ENCODE results near the gene MAGEA9B. TPM values are rescaled to one million over a fixed set of nuclear protein-coding genes. Genes with fewer than 3 reads are reported as not detected.
"Not testable (repeated sequence)": the region's sequence is repeated elsewhere in the genome, so short reads cannot be mapped to it uniquely, and the experiment has no call there.

Gene MAGEA9B
- total RNA-seq, 4 donors from 2014 or later, result not detected

DNA sequence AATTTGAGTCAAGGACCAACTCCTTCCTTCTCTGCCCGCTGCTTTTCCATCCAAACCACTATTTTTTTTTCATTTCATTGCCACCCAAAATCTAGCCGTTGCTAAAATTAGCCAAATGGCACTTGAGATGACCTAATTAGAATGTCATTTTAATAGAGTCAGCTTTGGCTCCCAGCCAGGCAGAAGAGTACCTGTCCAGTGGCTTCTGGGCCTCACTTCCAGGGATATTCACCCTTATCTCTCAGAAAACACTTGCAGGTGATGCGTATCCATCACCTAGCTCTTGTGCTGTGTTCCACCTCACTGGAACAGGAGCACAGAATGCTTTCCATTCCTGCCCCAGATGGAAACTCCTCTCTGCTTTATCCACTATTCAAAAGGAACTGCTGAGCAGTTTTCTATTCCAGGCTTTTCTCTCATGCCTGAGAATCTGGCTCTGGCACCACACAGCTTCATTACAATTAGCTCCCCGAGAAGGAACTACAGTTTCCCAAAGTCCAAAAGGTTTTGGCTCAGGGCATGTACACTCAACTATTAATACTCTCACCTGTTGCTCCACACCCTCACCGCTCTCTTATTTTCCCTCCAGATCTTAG lies 18.5 kb downstream of the MAGEA9B start:
- Histone ChIP-seq H3K36me3 (no peaks in the 10 kb centered on the region), H3K4me3 (no peak overlapping the region), H3K9me3 (no peaks in the 10 kb centered on the region), H3K27me3 (no peaks in the 10 kb centered on the region), H3K4me1 (no peaks in the 10 kb centered on the region), H3K27ac (no peak overlapping the region)
- in situ Hi-C loops (cut with MboI; ENCODE audit: low sequenced_read_pairs in 4 of 4) (no loop called here), intact Hi-C loops (cut with DNase I; ENCODE audit: low total_unique reads) (no loop called here)
- DNase-seq (no peak), ATAC-seq (no peak)
- no peak for TF ChIP-seq POLR2A (IDR thresholded peaks at IDR 0.05)
- TF ChIP-seq, protein P1, sequence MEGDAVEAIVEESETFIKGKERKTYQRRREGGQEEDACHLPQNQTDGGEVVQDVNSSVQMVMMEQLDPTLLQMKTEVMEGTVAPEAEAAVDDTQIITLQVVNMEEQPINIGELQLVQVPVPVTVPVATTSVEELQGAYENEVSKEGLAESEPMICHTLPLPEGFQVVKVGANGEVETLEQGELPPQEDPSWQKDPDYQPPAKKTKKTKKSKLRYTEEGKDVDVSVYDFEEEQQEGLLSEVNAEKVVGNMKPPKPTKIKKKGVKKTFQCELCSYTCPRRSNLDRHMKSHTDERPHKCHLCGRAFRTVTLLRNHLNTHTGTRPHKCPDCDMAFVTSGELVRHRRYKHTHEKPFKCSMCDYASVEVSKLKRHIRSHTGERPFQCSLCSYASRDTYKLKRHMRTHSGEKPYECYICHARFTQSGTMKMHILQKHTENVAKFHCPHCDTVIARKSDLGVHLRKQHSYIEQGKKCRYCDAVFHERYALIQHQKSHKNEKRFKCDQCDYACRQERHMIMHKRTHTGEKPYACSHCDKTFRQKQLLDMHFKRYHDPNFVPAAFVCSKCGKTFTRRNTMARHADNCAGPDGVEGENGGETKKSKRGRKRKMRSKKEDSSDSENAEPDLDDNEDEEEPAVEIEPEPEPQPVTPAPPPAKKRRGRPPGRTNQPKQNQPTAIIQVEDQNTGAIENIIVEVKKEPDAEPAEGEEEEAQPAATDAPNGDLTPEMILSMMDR (IDR thresholded peaks at IDR 0.05 in 4 of 5, conservative IDR thresholded peaks at IDR 0.05 in 1 of 5), result no peak

DNA sequence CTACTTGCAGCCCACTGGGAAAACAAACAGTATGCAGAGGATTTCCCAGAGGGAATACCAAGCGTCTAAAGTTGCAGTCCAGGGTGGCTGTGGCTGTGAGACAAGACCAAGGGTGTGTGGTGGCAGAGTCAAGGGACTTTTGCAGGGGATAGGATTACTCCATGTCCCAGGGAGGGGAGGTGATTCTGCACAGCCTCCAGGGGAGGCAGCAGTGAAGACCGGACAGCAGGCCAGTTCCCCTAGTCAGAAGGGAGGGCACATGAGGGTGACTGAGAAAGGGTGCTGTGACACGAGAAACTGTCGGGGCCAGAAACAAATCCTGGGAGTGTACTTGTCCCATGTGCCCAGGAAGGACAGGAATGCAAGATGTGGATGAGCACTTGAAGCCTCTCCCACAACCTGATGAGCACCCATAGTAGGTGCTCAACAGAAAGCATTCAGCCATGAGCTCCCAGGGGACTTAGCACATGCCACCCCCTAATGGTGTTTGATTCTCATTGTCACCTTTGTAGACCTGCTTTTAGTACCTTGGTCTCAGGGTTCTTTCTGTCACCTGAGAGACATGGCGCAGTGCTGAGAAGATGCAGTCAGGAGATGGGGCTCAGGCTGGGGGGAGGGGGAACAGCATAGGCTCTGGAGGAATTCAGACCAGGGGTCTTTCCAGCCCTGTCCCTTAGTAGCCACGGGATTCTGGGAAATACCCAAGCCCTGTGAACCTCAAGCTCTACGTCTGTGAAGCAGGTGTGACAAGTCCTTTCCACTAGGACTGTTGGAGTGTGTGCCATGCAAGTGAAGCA lies 19.4 kb downstream of the MAGEA9B start:
- H3K4me1 ChIP-seq, result no peaks in the 10 kb centered on the region
- DNase-seq, result no peak
- H3K36me3 ChIP-seq, result no peaks in the 10 kb centered on the region
- H3K9me3 ChIP-seq, result no peaks in the 10 kb centered on the region
- no peak overlapping the region for H3K27ac ChIP-seq
- no peak overlapping the region for H3K4me3 ChIP-seq
- intact Hi-C loops (cut with DNase I; ENCODE audit: low total_unique reads) (no loop called here), in situ Hi-C loops (cut with MboI; ENCODE audit: low sequenced_read_pairs in 4 of 4) (no loop called here)
- TF ChIP-seq, protein P1 (IDR thresholded peaks at IDR 0.05 in 4 of 5, conservative IDR thresholded peaks at IDR 0.05 in 1 of 5), result no peak
- TF ChIP-seq POLR2A (IDR thresholded peaks at IDR 0.05), result no peak
- no peak for ATAC-seq
- H3K27me3 ChIP-seq, result no peaks in the 10 kb centered on the region

DNA sequence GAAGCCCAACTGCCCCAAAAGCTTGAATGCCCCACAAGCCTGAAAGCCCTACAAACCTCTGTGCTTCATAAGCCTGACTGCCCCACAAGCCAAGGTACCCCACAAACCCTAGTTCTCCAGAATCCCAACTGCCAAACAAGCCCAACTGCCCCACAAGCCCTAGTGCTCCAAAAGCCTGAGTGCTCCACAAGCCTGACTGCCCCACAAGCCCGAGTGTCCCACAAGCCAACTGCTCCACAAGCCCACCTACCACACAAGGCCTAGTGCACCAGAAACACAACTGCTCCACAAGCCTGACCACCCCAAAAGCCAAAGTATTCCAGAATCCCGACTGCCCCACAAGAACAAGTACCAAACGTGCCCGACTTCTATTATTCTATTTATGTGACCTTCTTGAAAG lies 23.9 kb downstream of the MAGEA9B start:
- intact Hi-C loops (cut with DNase I; ENCODE audit: low total_unique reads), result no loop called here
- ATAC-seq, result no peak
- H3K4me3 ChIP-seq, result no peak overlapping the region

DNA sequence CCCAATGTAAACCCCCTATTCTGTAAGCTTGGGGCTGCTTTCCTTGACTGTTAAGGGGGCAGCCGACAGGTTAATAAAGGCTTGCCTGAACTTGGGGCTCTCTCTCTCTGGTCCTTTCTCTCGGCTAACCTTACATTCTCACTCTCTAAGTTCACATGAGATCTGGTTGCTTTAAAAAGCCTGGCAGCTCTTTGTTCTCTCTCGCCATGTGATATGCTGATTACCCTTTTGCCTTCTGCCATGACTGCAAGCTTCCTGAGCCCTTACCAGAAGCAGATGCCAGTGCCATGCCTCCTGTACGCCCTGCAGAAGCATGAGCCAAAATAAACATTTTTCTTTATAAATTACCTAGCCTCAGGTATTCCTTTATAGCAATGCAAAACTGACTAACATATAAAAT lies 32.0 kb downstream of the MAGEA9B start:
- intact Hi-C loops (cut with DNase I; ENCODE audit: low total_unique reads); H3K27me3 ChIP-seq; ATAC-seq; H3K27ac ChIP-seq; H3K4me1 ChIP-seq; in situ Hi-C loops (cut with MboI; ENCODE audit: low sequenced_read_pairs in 4 of 4); H3K4me3 ChIP-seq; DNase-seq; H3K36me3 ChIP-seq; H3K9me3 ChIP-seq: not testable (repeated sequence)

More for the DNA sequence above, 23.9 kb downstream of the MAGEA9B start:
- no peak for DNase-seq
- no peaks in the 10 kb centered on the region for H3K4me1 ChIP-seq
- in situ Hi-C loops (cut with MboI; ENCODE audit: low sequenced_read_pairs in 4 of 4), result no loop called here
- H3K36me3 ChIP-seq, result no peaks in the 10 kb centered on the region
- no peak overlapping the region for H3K27ac ChIP-seq
- TF ChIP-seq, protein P1 (IDR thresholded peaks at IDR 0.05 in 4 of 5, conservative IDR thresholded peaks at IDR 0.05 in 1 of 5), result no peak
- no peak for TF ChIP-seq POLR2A (IDR thresholded peaks at IDR 0.05)
- no peaks in the 10 kb centered on the region for H3K9me3 ChIP-seq
- H3K27me3 ChIP-seq, result no peaks in the 10 kb centered on the region

DNA sequence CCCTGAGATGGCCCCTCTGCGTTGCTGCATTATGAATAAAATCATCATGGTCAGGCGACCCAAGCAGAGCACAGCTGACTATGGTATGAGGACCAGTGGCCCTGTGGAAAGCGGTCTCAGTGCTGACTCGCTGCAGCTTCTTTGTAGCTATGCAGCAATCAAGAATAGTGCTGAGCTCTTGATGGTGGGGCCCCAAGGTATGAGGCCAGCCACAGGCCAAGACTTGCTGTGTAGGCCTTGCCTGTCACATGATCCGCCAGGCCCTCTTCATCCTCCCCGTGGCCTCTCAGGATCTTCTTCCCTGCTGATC lies 35.4 kb downstream of the MAGEA9B start:
- in situ Hi-C loops (cut with MboI; ENCODE audit: low sequenced_read_pairs in 4 of 4); H3K27ac ChIP-seq; H3K4me1 ChIP-seq; DNase-seq; H3K27me3 ChIP-seq; H3K9me3 ChIP-seq; H3K36me3 ChIP-seq; H3K4me3 ChIP-seq; ATAC-seq; intact Hi-C loops (cut with DNase I; ENCODE audit: low total_unique reads): not testable (repeated sequence)

DNA sequence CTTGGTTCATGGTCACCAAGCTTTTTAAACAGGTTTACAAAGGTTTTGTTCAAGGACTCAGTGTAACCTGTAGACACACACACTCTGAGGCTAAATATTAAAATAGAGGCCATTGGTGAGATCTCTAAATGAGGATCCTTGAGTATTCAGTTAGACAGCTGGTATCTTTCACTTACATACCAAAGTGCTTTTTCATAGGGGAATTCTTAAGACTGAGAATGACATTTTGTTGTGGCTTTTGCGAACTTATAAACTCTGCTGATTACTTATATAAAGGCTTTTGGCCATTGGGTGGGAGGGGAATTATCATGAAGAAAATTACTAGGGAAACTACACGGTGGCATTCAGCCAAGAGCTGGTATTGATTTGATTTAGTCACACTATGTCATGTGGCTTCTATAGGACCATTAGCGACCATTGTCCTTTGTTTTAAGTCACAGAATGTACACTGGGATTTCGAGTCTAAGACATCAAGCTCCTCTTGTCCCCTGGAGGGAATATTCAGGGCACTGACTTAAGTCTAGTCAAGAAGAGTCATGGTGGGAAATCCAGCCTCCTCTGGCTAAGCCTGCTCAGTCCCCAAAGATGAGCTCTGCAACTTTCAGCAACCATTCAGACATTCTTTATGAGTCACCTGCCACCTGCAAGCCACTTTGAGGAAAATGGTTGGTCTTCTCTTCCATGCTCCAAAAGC lies 35.9 kb downstream of the MAGEA9B start:
- intact Hi-C loops (cut with DNase I; ENCODE audit: low total_unique reads); H3K27me3 ChIP-seq; in situ Hi-C loops (cut with MboI; ENCODE audit: low sequenced_read_pairs in 4 of 4): not testable (repeated sequence)

DNA sequence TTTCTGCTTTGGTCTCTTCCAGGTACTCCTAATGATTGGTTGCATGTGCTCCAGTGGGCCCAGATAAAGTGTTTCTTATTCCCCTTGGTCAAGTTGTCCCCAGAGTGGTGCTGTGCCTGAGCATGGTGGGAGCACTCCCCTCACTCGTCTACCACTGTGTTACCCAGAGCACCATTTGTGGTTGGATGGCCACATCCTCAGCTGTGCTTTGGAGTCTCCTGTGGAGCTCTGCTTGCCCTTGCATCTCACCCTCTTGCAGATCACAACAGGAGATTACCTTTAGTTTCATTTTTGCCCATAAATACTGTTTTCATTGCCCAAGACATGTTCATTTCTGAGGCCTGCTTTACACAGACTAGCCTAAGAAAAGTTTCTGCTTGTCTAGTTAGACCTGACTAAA lies 36.8 kb downstream of the MAGEA9B start:
- intact Hi-C loops (cut with DNase I; ENCODE audit: low total_unique reads); in situ Hi-C loops (cut with MboI; ENCODE audit: low sequenced_read_pairs in 4 of 4): not testable (repeated sequence)

More for the DNA sequence above, 35.9 kb downstream of the MAGEA9B start:
- not testable (repeated sequence) for DNase-seq, H3K4me3 ChIP-seq, H3K36me3 ChIP-seq, H3K4me1 ChIP-seq, H3K27ac ChIP-seq, ATAC-seq, H3K9me3 ChIP-seq

DNA sequence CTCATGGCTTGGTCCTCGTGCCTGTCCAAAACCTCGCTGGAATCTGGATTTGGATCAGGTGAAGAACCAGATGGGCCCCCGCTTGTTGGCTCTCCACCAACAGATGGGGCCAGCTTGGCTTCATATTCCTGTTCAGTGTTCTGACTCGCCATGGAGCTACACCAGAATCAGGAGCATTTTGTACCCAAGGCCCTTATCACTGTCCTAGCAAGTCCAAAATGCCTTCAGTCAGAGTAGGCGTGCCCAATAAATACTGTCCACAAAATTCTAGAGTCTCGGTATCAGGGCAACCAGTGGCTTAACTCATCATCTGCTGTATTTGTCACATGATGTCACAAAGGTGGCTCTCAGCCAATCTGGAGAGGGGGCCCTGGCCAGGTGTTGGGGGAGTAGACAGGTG lies 37.6 kb downstream of the MAGEA9B start, which contains the start of gene HSFX3:
TSS of gene HSFX3 (minus strand) at position 224 of the 400 bp plus-strand sequence. CDS start at position 152, 72 bp downstream.
- not testable (repeated sequence) for ATAC-seq

More for the DNA sequence above, 36.8 kb downstream of the MAGEA9B start:
- ATAC-seq, H3K4me1 ChIP-seq, H3K4me3 ChIP-seq, H3K27ac ChIP-seq, H3K27me3 ChIP-seq, DNase-seq, H3K9me3 ChIP-seq, H3K36me3 ChIP-seq: not testable (repeated sequence)

More for the DNA sequence above, 37.6 kb downstream of the MAGEA9B start, which contains the start of gene HSFX3:
- H3K9me3 ChIP-seq; in situ Hi-C loops (cut with MboI; ENCODE audit: low sequenced_read_pairs in 4 of 4); DNase-seq; H3K36me3 ChIP-seq; H3K27ac ChIP-seq; H3K4me3 ChIP-seq; intact Hi-C loops (cut with DNase I; ENCODE audit: low total_unique reads); H3K27me3 ChIP-seq; H3K4me1 ChIP-seq: not testable (repeated sequence)

All from gastrocnemius medialis (tissue), 4 donors.